Activated naive CD4-positive, alpha-beta T cell treated with anti-CD3 and anti-CD28 coated beads, Interleukin-2, amount 50 U/mL, for 72 hours (primary cell): Measurements from ENCODE around the gene RUNX3. TPM values are rescaled to one million over a fixed set of nuclear protein-coding genes. Genes with fewer than 3 reads are reported as not detected.

Experiments used
- ATAC-seq, 2 donors: fragments of 150-1000 bp; cut with Tn5 transposase; 2 replicates each; pipeline ENCODE4 v1.10.0; 2021; ENCODE audit warnings: mild to moderate bottlenecking in 2 of 2, moderate library complexity in 2 of 2
- DNase-seq, 2 donors: peaks; one replicate each; pipeline ENCODE4 v3.0.0; 2021 to 2022; ENCODE audit warnings: low spot score in 2 of 2
- H3K27ac Mint-ChIP-seq, 2 donors: one replicate each; pipeline ENCODE4 v1.8.0; 2022; ENCODE audit warnings: mild to moderate bottlenecking in 2 of 2, mixed read lengths in 2 of 2
- H3K36me3 Mint-ChIP-seq, 2 donors: one replicate each; pipeline ENCODE4 v1.8.0; 2022; ENCODE audit warnings: mixed read lengths in 2 of 2
- H3K9me3 Mint-ChIP-seq, 2 donors: one replicate each; pipeline ENCODE4 v1.8.0; 2022; ENCODE audit warnings: mixed read lengths in 2 of 2
- total RNA-seq, 2 donors: library from RNA; stranded (reverse); gene quantifications; one replicate each; pipeline ENCODE4 v1.2.3, GENCODE V29; 2022

The RUNX3 gene
- total RNA-seq, 2 donors from 2014 or later = 119 to 136 TPM

GRCh38 chr1:24955779-24956365 is 25.8 kb upstream of the RUNX3 start:
- Mint-ChIP-seq H3K9me3 (no peaks in the 10 kb centered on the region), H3K36me3 (peaks cover 75% of the 10 kb centered on the region in 2 donors), H3K27ac (peak overlapping the region; percentile 94 to 95)
- DNase-seq (no peak), ATAC-seq (no peak)

GRCh38 chr1:24955161-24955560 is 25.1 kb upstream of the RUNX3 start:
- peaks cover 70 to 73% of the 10 kb centered on the region in 2 donors for H3K36me3 Mint-ChIP-seq
- peak overlapping the region; percentile 93 to 95 for H3K27ac Mint-ChIP-seq
- H3K9me3 Mint-ChIP-seq = no peaks in the 10 kb centered on the region
- DNase-seq (peak; percentile 71 to 90), ATAC-seq (peak; percentile 85 to 93)

GRCh38 chr1:24954631-24955030 is 24.6 kb upstream of the RUNX3 start:
- H3K27ac Mint-ChIP-seq = peak overlapping the region; percentile 93 to 95
- peak in 1 of 2 donors; percentile 65 for DNase-seq
- ATAC-seq = peak in 1 of 2 donors; percentile 2
- peaks cover 68 to 72% of the 10 kb centered on the region in 2 donors for H3K36me3 Mint-ChIP-seq
- no peaks in the 10 kb centered on the region for H3K9me3 Mint-ChIP-seq

DNA sequence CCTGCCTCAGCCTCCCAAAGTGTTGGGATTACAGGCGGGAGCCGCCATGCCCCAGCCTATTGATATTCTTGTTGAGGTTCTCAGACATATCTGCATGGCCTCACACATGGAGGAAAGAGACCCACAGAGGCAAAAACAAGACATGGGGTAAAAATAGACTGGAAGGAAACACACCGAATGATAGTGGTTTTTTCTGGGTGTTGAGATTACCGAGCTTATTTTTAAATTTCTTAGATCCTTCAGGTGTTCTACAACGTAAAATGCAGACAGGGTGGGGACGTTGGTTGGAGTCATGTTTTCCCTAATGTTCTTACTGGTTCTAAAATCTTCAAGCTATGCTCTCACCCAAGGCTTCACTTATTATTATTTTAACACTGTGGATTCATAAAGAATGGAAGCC is 23.9 kb upstream of the RUNX3 start:
- no peak for DNase-seq
- peak overlapping the region; percentile 87 to 95 for H3K27ac Mint-ChIP-seq
- no peaks in the 10 kb centered on the region for H3K9me3 Mint-ChIP-seq
- ATAC-seq = no peak
- peaks cover 62 to 67% of the 10 kb centered on the region in 2 donors for H3K36me3 Mint-ChIP-seq

- H3K27ac Mint-ChIP-seq = peak overlapping the region; percentile 81 to 87
- peaks cover 55 to 58% of the 10 kb centered on the region in 2 donors for H3K36me3 Mint-ChIP-seq
- DNase-seq (peak in 1 of 2 donors; percentile 85), ATAC-seq (peak in 1 of 2 donors; percentile 64)
- H3K9me3 Mint-ChIP-seq = no peaks in the 10 kb centered on the region
Measured at GRCh38 chr1:24952413-24952841, 22.4 kb upstream of the RUNX3 start.

GRCh38 chr1:24951810-24952412 is 21.8 kb upstream of the RUNX3 start:
- DNase-seq = no peak
- ATAC-seq = no peak
- peak overlapping the region; percentile 81 to 91 for H3K27ac Mint-ChIP-seq
- peaks cover 50 to 53% of the 10 kb centered on the region in 2 donors for H3K36me3 Mint-ChIP-seq
- H3K9me3 Mint-ChIP-seq = no peaks in the 10 kb centered on the region

GRCh38 chr1:24951337-24951736 is 21.3 kb upstream of the RUNX3 start:
- Mint-ChIP-seq H3K9me3 (no peaks in the 10 kb centered on the region), H3K27ac (peak overlapping the region; percentile 81 to 91), H3K36me3 (peaks cover 44 to 47% of the 10 kb centered on the region in 2 donors)
- DNase-seq (no peak), ATAC-seq (peak in 1 of 2 donors; percentile 5)

- no peak for DNase-seq
- ATAC-seq = no peak
- peaks cover 28 to 38% of the 10 kb centered on the region in 2 donors for H3K36me3 Mint-ChIP-seq
- H3K27ac Mint-ChIP-seq = peak overlapping the region; percentile 14 to 81
- H3K9me3 Mint-ChIP-seq = no peaks in the 10 kb centered on the region
Measured at GRCh38 chr1:24949331-24949881, 19.3 kb upstream of the RUNX3 start.

GRCh38 chr1:24948079-24948827 is 18.2 kb upstream of the RUNX3 start:
- DNase-seq (no peak), ATAC-seq (no peak)
- H3K36me3 Mint-ChIP-seq = peaks cover 21 to 33% of the 10 kb centered on the region in 2 donors
- H3K9me3 Mint-ChIP-seq = no peaks in the 10 kb centered on the region
- peak overlapping the region; percentile 60 to 82 for H3K27ac Mint-ChIP-seq

DNA sequence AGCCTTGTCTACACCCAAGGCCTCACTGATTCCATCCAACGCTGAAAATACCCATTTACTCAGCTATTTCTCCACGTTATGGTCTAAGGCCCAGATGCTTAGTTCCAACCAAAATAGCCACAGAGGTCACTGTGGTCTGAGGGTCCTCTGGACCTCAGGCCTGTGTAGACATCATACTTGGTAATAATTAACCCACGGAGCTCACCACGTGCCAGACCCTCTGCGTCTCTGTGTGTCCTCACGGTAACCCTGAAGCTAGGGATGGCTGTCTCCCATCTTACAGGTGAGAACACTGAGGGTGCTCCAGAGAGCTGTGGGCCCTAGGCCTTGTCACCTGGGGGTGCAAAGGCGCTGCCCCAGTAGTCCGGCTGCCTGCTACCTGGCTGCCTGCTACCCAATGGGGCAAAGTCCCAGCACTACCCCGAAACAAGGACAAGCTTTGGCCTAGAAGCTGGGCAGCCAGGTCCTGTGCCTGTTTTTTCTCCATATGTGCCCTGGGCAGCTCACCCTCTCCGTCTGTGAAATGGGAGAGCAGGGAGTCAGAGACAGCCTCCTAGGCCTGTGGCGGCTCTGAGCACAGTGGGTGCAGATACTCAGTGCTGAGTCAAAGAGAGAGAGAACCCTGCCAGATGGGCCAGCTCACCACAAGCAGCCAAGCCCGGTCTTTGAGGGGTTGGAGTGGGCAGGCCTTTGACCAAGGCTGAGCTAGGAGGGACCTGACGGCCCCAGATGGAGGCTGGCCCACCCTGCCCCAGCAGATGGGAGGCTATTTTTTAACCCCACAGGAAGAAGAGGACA is 17.0 kb upstream of the RUNX3 start:
- DNase-seq = no peak
- ATAC-seq = peak; percentile 59 to 66
- no peaks in the 10 kb centered on the region for H3K9me3 Mint-ChIP-seq
- peak overlapping the region in 1 of 2 donors; percentile 82 for H3K27ac Mint-ChIP-seq
- H3K36me3 Mint-ChIP-seq = peaks cover 13 to 24% of the 10 kb centered on the region in 2 donors

- peaks cover 6 to 25% of the 10 kb centered on the region in 2 donors for H3K36me3 Mint-ChIP-seq
Measured at GRCh38 chr1:24945354-24946326, 15.6 kb upstream of the RUNX3 start.

DNA sequence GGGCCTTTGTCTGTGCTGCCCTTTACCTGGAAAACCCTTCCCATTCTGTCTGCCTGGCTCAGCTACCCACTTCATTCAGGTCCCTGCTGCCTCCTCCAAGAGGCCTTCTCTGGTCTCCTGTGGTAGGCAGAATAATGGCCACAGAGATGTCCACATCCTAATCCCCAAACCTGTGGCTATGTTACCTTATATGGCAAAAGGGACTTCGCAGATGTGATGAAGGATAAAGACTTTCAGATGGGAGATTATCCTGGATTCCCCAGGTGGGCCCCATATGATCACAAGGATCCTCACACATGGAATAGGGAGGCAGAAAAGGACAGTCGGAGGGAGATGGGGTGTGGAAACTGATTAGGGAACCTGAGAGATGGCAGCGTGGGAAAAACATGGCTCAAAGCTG is 14.2 kb upstream of the RUNX3 start:
- H3K27ac Mint-ChIP-seq = peak overlapping the region in 1 of 2 donors; percentile 84
- ATAC-seq (no peak), DNase-seq (no peak)
- H3K9me3 Mint-ChIP-seq = no peaks in the 10 kb centered on the region
- H3K36me3 Mint-ChIP-seq = peaks cover 0 to 21% of the 10 kb centered on the region in 2 donors

More at GRCh38 chr1:24945354-24946326, 15.6 kb upstream of the RUNX3 start:
- no peak for ATAC-seq
- Mint-ChIP-seq H3K27ac (peak overlapping the region in 1 of 2 donors; percentile 9), H3K9me3 (no peaks in the 10 kb centered on the region)
- DNase-seq = no peak

DNA sequence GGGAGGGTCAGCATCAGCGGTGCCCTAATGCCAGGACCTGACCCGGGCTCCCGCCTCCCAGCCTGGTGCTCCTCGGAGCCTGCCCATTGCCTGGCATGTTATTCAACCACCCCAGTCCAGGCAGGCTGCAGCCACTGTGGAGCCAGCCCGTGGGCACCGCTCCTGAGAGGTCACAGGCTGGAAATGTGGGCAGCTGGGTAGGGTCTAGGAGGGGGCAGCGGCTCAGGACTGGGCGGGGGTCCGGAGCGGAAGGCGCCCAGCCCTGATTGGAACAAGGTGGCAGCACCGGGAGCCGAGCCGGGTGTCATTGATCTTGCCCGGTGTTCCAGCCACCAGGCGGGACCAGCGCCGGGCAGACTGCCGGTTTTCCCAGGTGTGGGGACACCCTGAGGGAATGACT is 12.7 kb upstream of the RUNX3 start:
- peaks cover 0 to 33% of the 10 kb centered on the region in 2 donors for H3K36me3 Mint-ChIP-seq
- H3K27ac Mint-ChIP-seq = no peak overlapping the region
- no peaks in the 10 kb centered on the region for H3K9me3 Mint-ChIP-seq
- ATAC-seq (no peak), DNase-seq (no peak)

- Mint-ChIP-seq H3K9me3 (no peaks in the 10 kb centered on the region), H3K27ac (peak overlapping the region in 1 of 2 donors; percentile 83), H3K36me3 (peaks cover 0 to 38% of the 10 kb centered on the region in 2 donors)
- DNase-seq (no peak), ATAC-seq (peak in 1 of 2 donors; percentile 28)
Measured at GRCh38 chr1:24941564-24941963, 11.5 kb upstream of the RUNX3 start.

DNA sequence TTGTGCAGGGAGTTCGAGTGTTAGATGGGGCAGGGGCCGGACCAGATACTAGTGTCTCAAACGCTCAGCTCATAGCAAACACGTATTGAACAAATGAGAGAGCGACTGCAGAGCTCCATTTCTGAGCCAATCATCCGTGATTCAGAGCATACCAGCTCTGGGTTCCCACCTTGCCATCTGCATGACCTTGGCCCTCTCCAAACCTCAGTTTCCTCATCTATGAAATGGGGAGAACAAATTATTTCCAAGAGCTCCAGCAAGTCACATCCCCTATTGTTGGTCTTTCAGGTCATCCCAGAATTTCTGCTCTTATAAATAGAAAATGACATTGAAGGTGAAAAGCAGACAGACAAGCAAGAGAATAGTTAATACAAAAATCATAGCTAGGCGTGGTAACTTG is 10.2 kb upstream of the RUNX3 start:
- no peak for DNase-seq
- H3K36me3 Mint-ChIP-seq = peaks cover 0 to 38% of the 10 kb centered on the region in 2 donors
- H3K9me3 Mint-ChIP-seq = no peaks in the 10 kb centered on the region
- peak overlapping the region in 1 of 2 donors; percentile 9 for H3K27ac Mint-ChIP-seq
- no peak for ATAC-seq
